GM12878 (cell line): Measurements from ENCODE around the gene DDX50. TPM values are rescaled to one million over a fixed set of nuclear protein-coding genes. Genes with fewer than 3 reads are reported as not detected.

ENCODE experiments used
- ATAC-seq: fragments of 200-7000 bp; cut with Tn5 transposase; 3 replicates; pipeline ENCODE4 v1.9.1; 2020; ENCODE audit warnings: mild to moderate bottlenecking, moderate library complexity
- BruUV-seq: library from RNA; stranded (reverse); fragments of 400-500 nt; replicated peaks from 2 replicates; lab custom pipeline; 2021; lab: Mats Ljungman, UMichigan
- CTCF ChIA-PET: fragments of 300-600 bp; sonication (Branson Sonifier 250); formaldehyde crosslinking; extraction: SDS; loops from one replicate; lab custom pipeline; 2021; ENCODE audit warnings: inconsistent platforms; lab: Yijun Ruan, JAX
- POLR2A ChIA-PET: fragments of 350-600 bp; formaldehyde crosslinking; extraction: SDS; loops from one replicate; lab custom pipeline; 2021; ENCODE audit warnings: inconsistent platforms; lab: Charles Lee
- RAD21 ChIA-PET: fragments of 300-600 bp; sonication (Branson Sonifier 250); formaldehyde crosslinking; loops from one replicate; lab custom pipeline; 2023; ENCODE audit warnings: antibody characterized with exemption; ENCODE audit not compliant: unreplicated experiment; lab: Charles Lee
- SMC1A ChIA-PET: fragments of 300-600 bp; sonication (Branson Sonifier 250); formaldehyde crosslinking; loops from one replicate; lab custom pipeline; 2023; ENCODE audit not compliant: unreplicated experiment, uncharacterized antibody; lab: Charles Lee
- DNase-seq: peaks from one replicate; pipeline ENCODE4 v3.0.0-alpha.2; 2011; ENCODE audit warnings: low read depth, low spot score
- FAIRE-seq: peaks from 3 replicates; lab custom pipeline; 2011; peaks lifted over from hg19 to GRCh38; lab: Jason Lieb, UNC
- H2AFZ ChIP-seq: 2 replicates; pipeline ENCODE4 v1.6.0; 2011; ENCODE audit warnings: low read depth, low read length, control low read depth; ENCODE audit not compliant: control insufficient read depth
- H3K27ac ChIP-seq: 2 replicates; pipeline ENCODE4 v1.5.1; 2011; ENCODE audit warnings: control low read depth; ENCODE audit not compliant: control insufficient read depth, insufficient read depth
- H3K27me3 ChIP-seq, 2 experiments: replicated peaks in 1 of 2; 2 replicates each; pipeline versions ENCODE4 v1.6.0 to v1.6.1; 2011; ENCODE audit warnings: low read length in 1 of 2; ENCODE audit not compliant: control insufficient read depth in 2 of 2, insufficient read depth in 2 of 2
- H3K36me3 ChIP-seq, 2 experiments: 2 replicates each; pipeline ENCODE4 v1.5.1; 2011; ENCODE audit warnings: low read length in 1 of 2; ENCODE audit not compliant: control insufficient read depth in 2 of 2, insufficient read depth in 2 of 2
- H3K4me1 ChIP-seq: 2 replicates; pipeline ENCODE4 v1.6.1; 2011; ENCODE audit warnings: mild to moderate bottlenecking, low read length, moderate library complexity, mixed read lengths; ENCODE audit not compliant: control insufficient read depth, insufficient read depth
- H3K4me2 ChIP-seq: 2 replicates; pipeline ENCODE4 v1.6.0; 2011; ENCODE audit warnings: control low read depth; ENCODE audit not compliant: control insufficient read depth, insufficient read depth
- H3K4me3 ChIP-seq: fragments of 200-600 bp; sonication (generic); 2 replicates; pipeline ENCODE4 v1.5.1; 2016
- H3K79me2 ChIP-seq: 2 replicates; pipeline ENCODE4 v1.6.0; 2011; ENCODE audit warnings: low read length; ENCODE audit not compliant: control insufficient read depth, insufficient read depth
- H3K9ac ChIP-seq: 2 replicates; pipeline ENCODE4 v1.8.0; 2011; ENCODE audit warnings: low read length, control low read depth, mixed read lengths; ENCODE audit not compliant: control insufficient read depth, insufficient read depth
- H3K9me3 ChIP-seq: replicated peaks from 3 replicates; pipeline ENCODE4 v1.5.1; 2011; ENCODE audit warnings: mild to moderate bottlenecking, low read length; ENCODE audit not compliant: control insufficient read depth, insufficient read depth
- H4K20me1 ChIP-seq: 2 replicates; pipeline ENCODE4 v1.6.0; 2011; ENCODE audit not compliant: control insufficient read depth, insufficient read depth
- EP300 ChIP-seq, 2 experiments: fragments of 150-350 bp in 1 of 2; IDR thresholded peaks; 2 replicates each; pipeline ENCODE4 v1.6.1; 2011 to 2012; ENCODE audit warnings: low read depth in 2 of 2, low read length in 2 of 2, borderline replicate concordance in 1 of 2, improper control_type of control experiment in 1 of 2, inconsistent platforms in 1 of 2; ENCODE audit not compliant: control insufficient read depth in 1 of 2
- KLF5 ChIP-seq: fragments of 450-650 bp; IDR thresholded peaks from 2 replicates; pipeline ENCODE4 v1.6.1; 2014; ENCODE audit warnings: mild to moderate bottlenecking; ENCODE audit not compliant: partially characterized antibody
- LARP7 ChIP-seq: fragments of 450-650 bp; IDR thresholded peaks from 2 replicates; pipeline ENCODE4 v1.6.1; 2017; ENCODE audit warnings: mild to moderate bottlenecking
- MEF2A ChIP-seq: IDR thresholded peaks from 2 replicates; pipeline ENCODE4 v1.6.1; 2011; ENCODE audit warnings: low read depth, mild to moderate bottlenecking, low read length, moderate library complexity; ENCODE audit not compliant: insufficient read depth
- POLR2AphosphoS5 ChIP-seq: IDR thresholded peaks from 2 replicates; pipeline ENCODE4 v1.6.1; 2011; ENCODE audit warnings: mild to moderate bottlenecking, low read length, inconsistent platforms
- POU2F2 ChIP-seq: IDR thresholded peaks from 3 replicates; pipeline ENCODE4 v1.6.1; 2011; ENCODE audit warnings: low read depth, mild to moderate bottlenecking, low read length, borderline replicate concordance
- RFX5 ChIP-seq: IDR thresholded peaks from 2 replicates; pipeline ENCODE4 v1.6.1; 2011; ENCODE audit warnings: low read depth, low read length, improper control_type of control experiment
- SMARCA5 ChIP-seq: fragments of 450-650 bp; IDR thresholded peaks from 2 replicates; pipeline ENCODE4 v1.6.1; 2017; ENCODE audit warnings: mild to moderate bottlenecking
- WRNIP1 ChIP-seq: IDR thresholded peaks from 2 replicates; pipeline ENCODE4 v1.6.1; 2011; ENCODE audit warnings: low read depth, low read length, improper control_type of control experiment, borderline replicate concordance
- WGBS: methylation state at CpG from one replicate; pipeline ENCODE4 v1.1.6; 2016; ENCODE audit warnings: low lambda C conversion rate; ENCODE audit not compliant: insufficient replicate concordance, insufficient coverage; ENCODE audit errors: missing lambda C conversion rate; 5-methylcytosine and 5-hydroxymethylcytosine counted together
- in situ Hi-C: fragments of 300-500 bp; cut with MboI; formaldehyde crosslinking; loops from 9 replicates; pipeline ENCODE4 v1.14.3; 2018; ENCODE audit warnings: mixed read lengths
- intact Hi-C: fragments of 100-400 bp; cut with micrococcal nuclease; formaldehyde crosslinking; loops from one replicate; pipeline ENCODE4 v1.14.2; 2022; ENCODE audit not compliant: unreplicated experiment
- polyA plus RNA-seq, 11 experiments: library from polyadenylated mRNA; depleted of rRNA in 4 of 11; unstranded in 6 of 11; stranded (reverse) in 5 of 11; fragments of >200 nt; fragmentation: Nextera tagmentation in 4 of 11; fragmentation: Illumina TruSeq in 1 of 11; extraction: Ambion mirVana in 4 of 11; extraction: Trizol in 1 of 11; gene quantifications; 1 replicate in 1 of 11; 2 replicates in 10 of 11; pipeline versions ENCODE4 v1.2.1 to v1.2.3, GENCODE V29; 2011 to 2016; ENCODE audit warnings: inconsistent platforms in 2 of 11, missing spikeins in 2 of 11, low read depth in 1 of 11
- total RNA-seq, 4 experiments: library from RNA; depleted of rRNA in 3 of 4; stranded (reverse); fragments of >200 nt in 3 of 4; fragmentation: Illumina TruSeq in 1 of 4; extraction: Trizol in 1 of 4; gene quantifications; 2 replicates each; pipeline versions ENCODE4 v1.2.1 to v1.2.3, GENCODE V29; 2013 to 2021

Gene DDX50
- total and polyA plus RNA-seq, 10 of the 15 experiments (the other 5 are each of a cell fraction or from before 2014, with no cell fraction given) = 24.9 to 52.0 (median 36.8) TPM

GRCh38 chr10:68957284-68957615 is 56.1 kb downstream of the DDX50 start:
- FAIRE-seq (no peak), ATAC-seq (no peak), DNase-seq (no peak)
- ChIA-PET SMC1A (interaction anchor here (1.1 to 4.9 kb wide), 3 partner anchors 22 to 61 kb away, joined by 3 to 15 read pairs (median 4); no protein-coding TSS in a partner anchor), CTCF (interaction anchor here (0.6 to 2.8 kb wide), 4 partner anchors 28 to 137 kb away, joined by 3 to 14 read pairs (median 8); no protein-coding TSS in a partner anchor), POLR2A (interaction anchor here (0.7 to 1.0 kb wide), 2 partner anchors 26 to 625 kb away, joined by 3 read pairs; no protein-coding TSS in a partner anchor), RAD21 (interaction anchor here (1.5 to 2.0 kb wide), 2 partner anchors 49 to 130 kb away, joined by 3 to 4 read pairs; partner anchors contain the start of gene SRGN)
- Histone ChIP-seq H2AFZ (peak overlapping the region; percentile 8), H3K4me1 (no peaks in the 10 kb centered on the region), H3K9ac (peak overlapping the region; percentile 92), H3K4me2 (peak overlapping the region; percentile 38), H3K36me3 (no peaks in the 10 kb centered on the region; a peak in 2 of 4 replicates), H3K4me3 (peak overlapping the region; percentile 93), H3K27me3 (no peaks in the 10 kb centered on the region), H3K79me2 (peaks cover 71% of the 10 kb centered on the region), H3K9me3 (no peaks in the 10 kb centered on the region), H4K20me1 (no peaks in the 10 kb centered on the region), H3K27ac (peak overlapping the region; percentile 94)
- no TSS peak for BruUV-seq
- 22% methylated on average over 7 of the region's 7 CpGs for WGBS
- TF ChIP-seq POU2F2 (no peak), EP300 (IDR thresholded peaks at IDR 0.05; ENCODE audit: borderline replicate concordance in 1 of 2, control insufficient read depth in 1 of 2, low read depth in 2 of 2, low read length in 2 of 2) (0 out of 4 replicates have a peak, but pooled peaks of 1 of the 2 experiments have one; percentile 2), POLR2AphosphoS5 (peak; percentile 12; the same call in 1 of the 2 replicates), LARP7 (0 out of 2 replicates have a peak, but pooled peaks have one; percentile 8), SMARCA5 (peak; percentile 56; the same call in 1 of the 2 replicates), KLF5 (no peak), MEF2A (no peak), WRNIP1 (no peak), RFX5 (no peak)
- intact Hi-C loops (loop anchor here (2.0 kb wide), 1 partner anchor 136 kb away; no protein-coding TSS in a partner anchor), in situ Hi-C loops (no loop called here)
